WTC11 (cell line): ENCODE data around the gene SCAI.

Source experiments
- CTCF ChIP-seq: fragments of 200-600 bp; IDR thresholded peaks from 2 replicates; pipeline ENCODE4 v1.8.0; 2022; ENCODE audit warnings: antibody characterized with exemption
- JUN ChIP-seq: sonication (generic); formaldehyde crosslinking; IDR thresholded peaks from 2 replicates; pipeline ENCODE4 v1.8.0; 2023; ENCODE audit warnings: mild to moderate bottlenecking, missing genetic modification reagents
- MXD4 ChIP-seq: fragments of 250-450 bp; sonication (Bioruptor Pico); IDR thresholded peaks from 2 replicates; pipeline ENCODE4 v1.8.0; 2021; ENCODE audit warnings: mild to moderate bottlenecking, moderate library complexity, borderline replicate concordance
- TF ChIP-seq, protein P1 (sequence below): sonication (generic); formaldehyde crosslinking; IDR thresholded peaks from 2 replicates; pipeline ENCODE4 v1.8.1; 2022; ENCODE audit warnings: low read depth, missing genetic modification reagents, borderline replicate concordance

DNA sequence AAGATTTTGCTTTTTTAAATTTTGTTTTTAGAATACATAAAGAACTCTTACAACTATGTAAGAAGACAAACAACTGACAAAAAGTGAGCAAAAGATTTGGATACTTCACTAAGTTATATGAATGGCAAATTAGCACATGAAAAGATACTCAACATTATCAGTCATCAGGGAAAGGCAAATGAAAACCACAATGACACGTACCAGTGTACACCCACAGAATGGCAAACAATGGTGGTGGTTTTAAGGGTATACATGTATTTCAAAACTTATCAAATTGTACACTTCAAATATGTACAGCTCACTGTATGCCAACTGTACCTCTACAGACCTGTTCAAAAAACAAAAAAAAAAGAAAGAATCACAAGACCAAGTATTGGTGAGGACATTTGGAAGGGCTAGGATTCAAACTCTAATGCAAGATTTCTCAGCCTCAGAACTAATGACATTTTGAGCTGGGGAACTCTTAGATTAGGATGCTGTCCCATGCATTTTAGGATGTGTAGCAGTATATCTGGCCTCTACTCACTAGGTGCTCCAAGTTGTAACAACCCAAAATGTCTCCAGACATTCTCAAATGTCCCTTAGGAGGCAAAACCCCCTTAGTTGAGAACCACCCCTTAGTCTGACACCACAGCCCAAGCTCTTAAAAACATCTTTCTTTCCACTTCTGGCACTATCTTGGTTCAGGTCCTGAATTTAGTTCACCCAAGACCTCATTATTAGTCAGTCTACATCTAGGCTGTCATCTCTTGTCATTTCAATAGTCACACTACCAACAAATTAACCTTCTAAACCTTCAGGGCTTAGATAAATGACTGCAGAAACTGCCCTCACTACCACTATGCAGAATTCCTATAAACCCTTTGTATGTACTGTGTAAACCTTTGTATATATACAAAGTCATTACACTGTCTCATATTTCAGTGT lies 9.7 kb downstream of the SCAI start:
- TF ChIP-seq JUN (no peak), CTCF (no peak), MXD4 (CRISPR knock-in tag) (no peak)
- TF ChIP-seq, protein P1, sequence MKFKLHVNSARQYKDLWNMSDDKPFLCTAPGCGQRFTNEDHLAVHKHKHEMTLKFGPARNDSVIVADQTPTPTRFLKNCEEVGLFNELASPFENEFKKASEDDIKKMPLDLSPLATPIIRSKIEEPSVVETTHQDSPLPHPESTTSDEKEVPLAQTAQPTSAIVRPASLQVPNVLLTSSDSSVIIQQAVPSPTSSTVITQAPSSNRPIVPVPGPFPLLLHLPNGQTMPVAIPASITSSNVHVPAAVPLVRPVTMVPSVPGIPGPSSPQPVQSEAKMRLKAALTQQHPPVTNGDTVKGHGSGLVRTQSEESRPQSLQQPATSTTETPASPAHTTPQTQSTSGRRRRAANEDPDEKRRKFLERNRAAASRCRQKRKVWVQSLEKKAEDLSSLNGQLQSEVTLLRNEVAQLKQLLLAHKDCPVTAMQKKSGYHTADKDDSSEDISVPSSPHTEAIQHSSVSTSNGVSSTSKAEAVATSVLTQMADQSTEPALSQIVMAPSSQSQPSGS: no peak
